HG02981 (cell line): Measurements from ENCODE around the gene CKAP5.

Source experiments
- ATAC-seq: cut with Tn5 transposase; IDR thresholded peaks from one replicate; pipeline ENCODE4 v1.9.1; 2021; ENCODE audit warnings: mild to moderate bottlenecking, moderate library complexity; ENCODE audit not compliant: unreplicated experiment

CKAP5 gene

DNA sequence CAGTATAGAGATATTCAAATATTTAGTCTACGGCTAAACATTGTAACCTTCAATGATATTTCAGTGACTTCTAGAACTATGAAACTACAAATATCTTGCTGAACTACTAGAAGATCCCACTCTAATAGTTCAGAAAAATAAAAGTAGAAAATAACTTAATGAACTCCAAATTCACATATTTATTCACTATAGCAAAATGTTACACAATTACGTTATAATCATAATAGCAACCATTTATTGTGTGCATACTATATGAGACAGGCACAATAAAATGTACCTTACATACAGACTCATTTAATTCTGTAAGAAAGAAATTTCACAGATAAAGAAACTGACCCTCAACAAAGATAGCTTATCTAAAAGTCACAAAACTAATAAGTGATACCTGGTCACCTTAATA, 69.2 kb downstream of the CKAP5 start:
- no peak for ATAC-seq

DNA sequence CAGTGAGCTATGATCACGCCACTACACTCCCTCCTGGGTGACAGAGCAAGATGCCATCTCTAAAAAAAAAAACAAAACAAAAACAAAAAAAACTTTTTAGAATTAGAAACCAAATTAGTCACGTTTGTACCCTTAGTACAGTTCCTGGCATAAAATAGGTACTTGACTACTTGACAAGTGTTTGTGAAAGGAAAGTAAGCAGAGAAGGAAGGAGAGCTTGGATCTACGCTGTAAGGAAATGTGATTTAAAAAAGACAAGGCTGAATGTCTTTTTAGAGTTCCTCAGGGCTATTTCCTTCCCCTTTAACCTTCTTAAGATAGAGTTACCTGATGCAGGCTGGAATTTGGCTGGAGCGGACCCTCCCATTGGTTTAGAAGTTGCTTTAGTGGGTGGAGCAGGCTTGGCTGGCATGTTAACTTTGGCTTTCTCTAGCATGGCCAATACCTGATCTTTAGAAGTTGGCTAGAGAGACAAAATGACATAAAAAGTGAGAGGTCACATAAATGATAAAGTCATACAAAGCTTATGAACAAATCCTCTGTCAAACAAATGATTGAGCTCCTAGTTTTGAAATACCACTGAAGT, 76.4 kb downstream of the CKAP5 start:
- ATAC-seq = no peak

DNA sequence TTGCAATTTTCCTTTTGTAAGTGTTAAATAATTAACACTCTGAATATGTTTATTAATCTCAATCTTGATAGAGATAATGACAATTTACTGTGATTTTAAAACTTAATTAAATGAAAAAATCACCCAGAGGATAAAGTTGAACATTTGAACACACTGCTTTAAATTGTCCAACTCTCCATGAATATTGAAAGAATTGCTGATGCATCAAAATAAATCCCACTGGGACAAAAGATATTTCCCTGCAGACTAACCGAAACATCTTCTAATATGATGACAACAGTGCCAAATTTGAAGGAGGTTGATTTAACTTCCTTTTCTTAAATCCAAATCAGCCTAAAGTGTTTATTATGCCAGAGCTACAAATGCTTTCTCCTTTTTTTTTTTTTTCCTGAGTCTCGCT, 79.4 kb downstream of the CKAP5 start:
- no peak for ATAC-seq

DNA sequence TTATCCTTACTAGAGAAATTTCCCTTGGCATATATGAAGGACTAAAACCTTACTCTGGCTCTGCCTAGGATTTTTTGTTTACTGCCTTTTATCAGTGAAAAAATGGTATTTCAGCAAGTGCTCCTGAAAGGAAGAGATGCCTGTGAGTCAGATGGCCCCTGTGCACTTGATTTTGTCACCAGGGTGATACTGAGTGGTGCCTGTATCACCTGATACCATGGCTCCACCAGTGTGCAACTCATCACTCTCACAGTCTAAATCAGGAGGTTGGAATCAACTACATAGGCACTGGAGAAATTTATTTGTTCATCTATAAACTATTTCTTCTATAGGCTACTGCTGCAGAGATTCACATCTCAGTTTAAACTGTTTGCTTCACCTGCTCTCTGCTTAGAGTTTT, 83.8 kb downstream of the CKAP5 start:
- no peak for ATAC-seq

DNA sequence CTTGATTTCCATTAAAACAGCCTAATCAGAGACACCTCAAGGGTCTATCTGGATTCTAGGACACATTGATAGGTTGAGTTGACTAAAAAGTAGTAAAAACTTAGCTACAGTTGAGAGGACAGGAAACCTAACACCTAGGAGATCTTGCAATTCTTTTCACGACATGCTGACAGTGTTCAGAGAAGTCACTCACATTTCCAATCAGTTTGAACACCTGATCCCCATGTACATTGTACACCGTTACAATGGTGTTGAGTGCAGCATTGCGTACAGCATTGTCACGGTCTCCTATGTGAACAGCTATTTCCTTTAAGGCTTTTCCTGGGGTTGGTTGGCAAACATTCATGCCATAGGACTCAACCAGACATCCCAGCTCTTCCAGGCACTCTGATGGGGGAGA, 84.3 kb downstream of the CKAP5 start:
- no peak for ATAC-seq

DNA sequence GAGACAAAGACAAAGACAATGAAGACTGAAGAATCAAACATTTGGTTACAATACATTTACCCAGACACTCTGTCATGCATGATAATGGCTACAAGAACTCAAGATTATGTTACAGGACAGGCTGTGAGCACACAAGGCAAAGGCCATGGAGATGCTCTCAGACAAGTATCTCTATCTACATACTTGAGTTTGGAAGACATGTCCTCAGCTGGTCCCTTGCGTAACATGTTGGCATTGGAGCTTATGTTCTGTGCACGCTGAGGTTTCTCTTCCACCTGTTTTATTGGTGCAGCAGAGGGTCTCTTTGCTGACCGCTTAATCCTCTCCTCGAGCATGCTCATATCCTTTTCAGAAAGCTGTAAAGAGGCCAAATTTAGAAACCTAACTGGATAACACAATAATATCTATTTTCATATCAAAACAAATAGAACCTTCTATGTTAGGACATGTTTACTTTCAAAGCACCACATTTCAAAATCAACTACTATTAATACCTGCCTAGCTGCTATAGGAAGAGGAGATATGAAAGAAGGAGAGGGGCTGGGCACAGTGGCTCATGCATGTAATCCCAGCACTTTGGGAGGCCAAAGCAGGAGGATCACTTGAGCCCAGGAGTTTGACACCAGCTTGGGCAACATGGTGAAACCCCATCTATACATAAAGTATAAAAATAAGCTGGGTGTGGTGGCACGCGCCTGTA, 85.5 kb downstream of the CKAP5 start:
- no peak for ATAC-seq

DNA sequence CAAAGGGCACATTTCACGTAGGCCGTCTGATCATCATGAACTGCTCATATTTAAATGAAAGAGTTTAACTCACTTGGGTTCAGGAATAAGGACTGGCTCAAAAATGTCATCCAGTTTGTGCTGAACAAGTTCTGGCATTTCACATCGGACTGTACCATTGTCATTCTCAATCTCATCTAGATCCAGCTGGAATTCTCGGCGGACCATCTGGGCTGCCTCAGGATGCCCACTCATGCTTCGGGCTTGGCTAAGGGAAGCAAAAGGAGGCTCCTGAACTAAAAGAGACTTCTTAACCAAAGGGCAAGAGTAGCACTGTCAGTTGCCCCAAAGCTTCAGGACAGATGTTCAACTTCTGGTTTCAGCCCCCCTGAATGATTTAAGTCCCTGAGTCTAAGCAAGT, 86.9 kb downstream of the CKAP5 start:
- ATAC-seq = no peak

DNA sequence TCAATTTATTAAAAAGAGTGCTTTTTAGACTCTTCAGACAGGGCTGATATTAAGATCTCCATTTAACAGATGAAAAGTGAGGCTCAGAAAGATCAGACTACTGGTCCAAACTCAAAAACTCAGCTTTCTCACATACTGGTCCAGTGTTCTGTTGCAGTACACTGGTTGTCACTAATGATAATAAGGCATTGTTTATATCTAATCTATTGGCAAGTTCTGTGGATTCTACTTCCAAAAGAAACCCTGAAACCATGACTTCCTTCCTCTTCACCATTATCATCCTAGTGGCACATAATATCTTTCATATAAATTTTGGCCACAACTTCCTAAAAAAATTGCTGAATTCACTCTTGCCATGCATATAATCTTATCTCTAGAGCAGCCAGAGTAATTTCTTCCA, 90.1 kb downstream of the CKAP5 start:
- ATAC-seq = no peak

DNA sequence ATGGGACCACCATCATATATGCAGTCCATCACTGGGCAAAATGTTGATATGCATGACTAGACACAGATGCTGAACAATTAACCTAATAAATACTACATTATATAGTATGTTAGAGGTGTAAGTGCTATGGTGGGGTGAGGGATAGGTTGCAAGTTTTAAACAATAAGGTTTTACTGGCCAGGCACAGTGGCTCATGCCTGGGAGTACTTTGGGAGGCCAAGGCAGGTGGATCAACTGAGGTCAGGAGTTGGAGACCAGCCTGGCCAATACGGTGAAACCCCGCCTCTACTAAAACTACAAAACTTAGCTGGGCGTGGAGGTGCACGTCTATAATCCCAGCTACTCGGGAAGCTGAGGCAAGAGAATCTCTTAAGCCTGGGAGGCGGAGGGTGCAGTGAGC, 98.9 kb downstream of the CKAP5 start:
- ATAC-seq = no peak

DNA sequence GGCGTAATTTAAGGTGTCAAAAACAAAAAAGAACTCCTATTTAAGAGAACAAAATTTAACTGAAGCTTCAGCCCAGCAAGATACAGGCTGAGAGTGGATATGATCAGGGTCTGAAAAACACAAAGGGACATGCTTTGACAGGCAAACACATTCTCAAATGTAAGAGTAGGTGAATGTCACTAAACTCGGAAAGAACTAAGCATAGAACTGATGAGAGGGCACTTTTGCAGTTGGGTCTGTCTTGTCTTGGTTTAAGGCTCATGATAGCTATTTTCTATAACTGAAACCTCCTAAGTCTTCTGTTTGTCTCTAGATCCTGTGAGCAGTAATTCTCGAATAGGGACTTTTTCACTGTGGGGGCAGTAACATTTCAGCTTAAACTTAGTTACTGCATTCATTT, 100.1 kb downstream of the CKAP5 start:
- ATAC-seq = no peak

DNA sequence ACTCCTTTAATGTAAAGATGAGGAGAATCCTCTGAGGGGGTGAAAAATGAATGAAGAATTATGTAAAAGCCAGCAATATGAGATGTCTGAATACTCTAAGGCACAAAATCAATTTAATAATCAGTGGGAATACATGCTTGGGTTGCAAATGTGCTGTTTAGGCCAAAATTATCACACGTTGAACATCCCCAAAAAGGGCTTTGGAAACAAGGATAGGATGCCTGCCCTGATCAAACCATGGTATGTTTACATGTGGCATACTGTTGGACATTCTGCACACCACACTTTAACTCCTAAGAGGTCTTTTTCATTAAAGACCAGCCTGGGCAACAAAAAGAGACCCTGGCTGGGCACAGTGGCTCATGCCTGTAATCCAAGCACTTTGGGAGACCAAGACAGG, 100.8 kb downstream of the CKAP5 start:
- no peak for ATAC-seq

DNA sequence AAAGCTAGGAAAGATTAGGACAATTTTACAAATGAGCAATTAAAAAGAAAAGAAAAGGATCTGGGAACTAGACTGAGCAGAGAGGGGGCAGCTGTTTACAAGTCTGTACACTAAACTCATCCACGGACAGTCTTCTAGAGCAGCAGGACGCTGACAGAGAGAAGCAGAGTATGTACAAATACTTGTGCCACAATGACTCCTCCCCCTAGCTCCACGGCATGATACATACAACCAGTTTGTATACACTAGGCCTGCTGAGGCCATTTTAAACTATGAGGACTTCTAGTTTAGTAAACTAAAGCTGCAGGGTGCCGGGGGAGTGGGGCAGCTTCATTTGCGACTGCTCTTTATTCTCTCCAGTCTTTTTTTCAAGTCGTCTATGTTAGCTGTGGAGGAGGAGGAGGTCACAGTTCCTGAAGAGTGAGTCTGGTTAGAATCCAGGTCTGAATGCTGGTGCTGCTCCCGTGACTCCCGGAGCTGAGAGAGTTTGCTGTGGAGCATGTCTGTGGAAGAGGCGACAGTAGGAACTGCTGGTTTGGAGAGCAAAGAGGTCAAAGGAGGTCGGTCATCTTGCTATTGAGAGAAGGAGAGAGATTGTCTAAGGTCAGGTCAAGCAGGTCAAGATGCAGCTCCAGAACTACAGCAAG, 102.3 kb downstream of the CKAP5 start:
- ATAC-seq = no peak

DNA sequence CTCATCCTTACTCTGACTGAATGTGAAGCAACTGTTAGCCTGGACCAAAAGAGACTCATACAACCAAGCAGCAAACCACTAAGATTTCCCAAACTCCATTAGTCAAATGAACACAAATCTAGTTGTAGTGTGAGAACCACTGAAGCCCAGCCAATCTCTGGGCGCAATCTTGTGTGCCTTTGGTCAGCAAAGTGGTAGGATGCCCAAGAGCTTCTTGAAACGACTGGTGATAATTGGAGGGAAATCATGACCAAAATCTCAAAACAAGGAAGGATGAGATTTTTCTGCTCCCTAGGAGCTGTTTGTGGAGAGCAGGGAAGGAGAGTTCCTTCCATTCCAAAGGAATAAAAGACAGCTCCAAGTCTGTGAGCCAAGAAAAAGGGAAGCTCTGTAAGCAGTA, 103.0 kb downstream of the CKAP5 start:
- no peak for ATAC-seq

DNA sequence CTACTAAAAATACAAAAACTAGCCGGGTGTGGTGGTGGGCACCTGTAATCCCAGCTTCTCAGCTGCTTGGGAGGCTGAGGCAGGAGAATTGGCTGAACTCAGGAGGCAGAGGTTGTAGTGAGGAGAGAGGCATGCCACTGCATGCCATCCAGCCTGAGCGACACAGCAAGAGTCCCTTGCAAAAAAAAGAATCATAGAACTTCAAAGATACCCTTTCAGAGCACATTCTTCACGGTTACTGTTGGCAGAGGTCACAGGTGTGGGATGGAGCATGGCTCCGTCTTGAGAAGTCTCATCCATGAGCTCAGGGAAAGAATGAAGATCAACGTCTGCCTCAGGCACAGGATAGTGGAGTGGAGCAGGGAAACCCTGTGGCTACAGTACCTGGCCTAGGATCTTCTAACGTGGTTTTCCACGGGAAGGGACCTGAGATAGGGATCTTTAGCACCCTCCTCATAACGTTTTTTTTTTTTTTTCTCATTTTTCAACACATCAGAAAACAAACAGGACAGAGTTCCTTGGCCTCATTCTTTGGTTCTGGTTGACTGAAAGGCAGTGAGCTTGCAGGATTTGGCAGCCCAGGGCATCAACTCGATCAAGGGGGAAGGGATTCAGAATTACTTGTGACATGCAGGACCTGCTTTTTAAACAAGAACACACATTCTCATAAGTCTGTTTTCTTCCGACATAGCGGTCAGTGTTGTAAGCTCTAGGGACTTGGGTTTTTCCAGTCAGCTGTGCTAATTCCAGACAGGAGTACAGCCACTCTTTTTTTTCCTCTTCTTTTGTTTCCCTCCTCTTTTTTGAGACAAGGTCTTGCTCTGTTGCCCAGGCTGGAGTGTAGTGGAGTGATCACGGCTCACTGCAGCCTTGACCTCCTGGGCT, 104.2 kb downstream of the CKAP5 start:
- no peak for ATAC-seq

DNA sequence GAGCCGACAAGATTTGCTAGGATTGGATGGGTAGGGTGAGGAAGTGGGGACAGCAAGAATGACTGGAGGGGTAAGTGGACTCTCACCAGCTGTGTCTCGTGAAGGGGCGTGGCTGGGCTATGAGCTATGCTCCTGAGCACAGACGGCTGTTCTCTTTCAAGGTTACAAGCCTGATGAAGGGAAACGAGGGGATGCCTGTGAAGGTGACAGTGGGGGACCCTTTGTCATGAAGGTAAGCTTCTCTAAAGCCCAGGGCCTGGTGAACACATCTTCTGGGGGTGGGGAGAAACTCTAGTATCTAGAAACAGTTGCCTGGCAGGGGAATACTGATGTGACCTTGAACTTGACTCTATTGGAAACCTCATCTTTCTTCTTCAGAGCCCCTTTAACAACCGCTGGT, 107.2 kb downstream of the CKAP5 start:
- no peak for ATAC-seq

DNA sequence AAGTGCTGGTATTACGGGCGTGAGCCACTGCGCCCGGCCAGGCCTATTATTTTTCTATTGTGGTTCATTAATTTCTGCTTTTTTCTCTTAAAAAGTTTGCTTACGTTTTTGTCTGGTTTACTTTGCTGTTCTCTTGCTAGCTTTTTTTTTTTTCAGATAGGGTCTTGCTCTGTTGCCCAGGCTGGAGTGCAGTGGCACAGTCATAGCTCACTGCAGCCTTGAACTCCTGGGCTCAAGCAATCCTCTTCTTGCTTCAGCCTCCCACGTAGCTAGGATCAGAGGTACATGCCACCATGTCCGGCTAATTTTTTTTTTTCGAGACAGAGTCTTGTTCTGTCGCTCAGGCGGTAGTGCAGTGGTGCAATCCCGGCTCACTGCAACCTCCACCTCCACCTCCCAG, 108.4 kb downstream of the CKAP5 start:
- ATAC-seq = no peak

DNA sequence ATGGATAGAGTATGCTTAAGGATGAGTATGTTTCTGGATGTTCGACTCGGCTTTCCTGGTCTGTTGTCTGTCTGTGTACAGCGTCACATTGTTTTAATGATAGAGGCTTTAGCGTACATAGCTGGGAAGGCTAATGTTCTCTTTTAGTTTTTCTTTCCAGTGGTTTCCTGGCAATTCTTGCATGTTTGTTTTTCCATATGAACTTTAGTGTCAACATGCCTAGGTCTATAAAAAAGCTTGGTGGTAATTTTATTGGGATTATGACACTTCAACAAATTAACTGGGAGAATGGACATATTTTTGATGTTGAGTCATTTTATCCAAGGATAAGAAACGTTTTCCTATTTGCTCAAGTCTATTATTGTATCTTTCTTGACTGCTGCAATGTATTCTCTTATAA, 109.5 kb downstream of the CKAP5 start:
- no peak for ATAC-seq

DNA sequence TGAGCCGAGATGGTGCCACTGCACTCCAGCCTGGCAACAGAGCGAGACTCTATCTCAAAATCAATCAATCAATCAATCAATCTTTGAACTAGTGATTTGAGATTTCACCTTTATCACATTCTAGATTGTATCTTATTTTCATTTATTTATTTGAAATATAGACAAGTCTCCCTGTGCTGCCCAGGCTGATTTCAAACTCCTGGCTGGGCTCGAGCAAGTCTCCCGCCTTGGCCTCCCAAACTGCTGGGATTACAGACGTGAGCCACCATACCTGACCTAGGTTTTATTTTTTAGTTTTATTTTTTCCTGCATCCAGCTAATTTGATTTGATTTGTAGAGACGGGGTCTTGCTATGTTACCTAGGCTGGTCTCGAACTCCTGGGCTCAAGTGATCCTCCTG, 109.9 kb downstream of the CKAP5 start:
- no peak for ATAC-seq

DNA sequence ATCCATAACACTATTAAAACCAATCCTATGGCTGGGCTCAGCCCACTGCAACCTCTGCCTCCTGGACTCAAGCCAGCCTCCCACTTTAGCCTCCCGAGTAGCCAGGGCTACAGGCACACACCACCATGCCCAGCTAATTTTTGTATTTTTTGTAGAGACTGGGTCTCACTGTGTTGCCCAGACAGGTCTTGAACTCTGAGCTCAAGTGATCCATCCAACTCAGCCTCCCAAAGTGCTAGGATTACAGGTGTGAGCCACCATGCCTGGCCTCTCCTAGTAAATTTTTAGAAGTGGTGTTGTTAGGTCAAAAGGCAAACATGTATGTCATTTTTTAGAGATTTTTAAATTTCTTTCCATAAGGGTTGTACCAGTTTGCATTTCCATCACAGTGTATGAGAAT, 112.8 kb downstream of the CKAP5 start:
- ATAC-seq = no peak

DNA sequence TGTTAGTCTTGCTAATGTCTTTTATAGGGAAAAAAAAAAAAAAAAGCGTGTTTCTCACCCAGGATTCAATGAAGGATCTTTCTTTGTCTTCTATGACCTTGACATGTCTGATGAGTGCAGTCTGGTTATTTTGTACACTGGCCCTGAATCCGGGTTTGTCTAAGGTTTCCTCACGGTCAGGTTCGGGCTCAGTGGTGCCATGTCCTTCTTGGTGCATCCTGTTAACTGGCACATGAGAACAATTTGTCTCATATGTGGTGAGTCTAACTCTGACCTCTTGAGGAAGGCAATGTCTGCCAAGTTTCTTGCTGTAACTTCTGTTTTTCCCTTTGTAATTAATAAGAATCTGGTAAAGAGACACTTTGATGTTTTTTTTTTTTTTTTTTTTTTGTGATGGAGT, 114.5 kb downstream of the CKAP5 start:
- ATAC-seq = no peak

DNA sequence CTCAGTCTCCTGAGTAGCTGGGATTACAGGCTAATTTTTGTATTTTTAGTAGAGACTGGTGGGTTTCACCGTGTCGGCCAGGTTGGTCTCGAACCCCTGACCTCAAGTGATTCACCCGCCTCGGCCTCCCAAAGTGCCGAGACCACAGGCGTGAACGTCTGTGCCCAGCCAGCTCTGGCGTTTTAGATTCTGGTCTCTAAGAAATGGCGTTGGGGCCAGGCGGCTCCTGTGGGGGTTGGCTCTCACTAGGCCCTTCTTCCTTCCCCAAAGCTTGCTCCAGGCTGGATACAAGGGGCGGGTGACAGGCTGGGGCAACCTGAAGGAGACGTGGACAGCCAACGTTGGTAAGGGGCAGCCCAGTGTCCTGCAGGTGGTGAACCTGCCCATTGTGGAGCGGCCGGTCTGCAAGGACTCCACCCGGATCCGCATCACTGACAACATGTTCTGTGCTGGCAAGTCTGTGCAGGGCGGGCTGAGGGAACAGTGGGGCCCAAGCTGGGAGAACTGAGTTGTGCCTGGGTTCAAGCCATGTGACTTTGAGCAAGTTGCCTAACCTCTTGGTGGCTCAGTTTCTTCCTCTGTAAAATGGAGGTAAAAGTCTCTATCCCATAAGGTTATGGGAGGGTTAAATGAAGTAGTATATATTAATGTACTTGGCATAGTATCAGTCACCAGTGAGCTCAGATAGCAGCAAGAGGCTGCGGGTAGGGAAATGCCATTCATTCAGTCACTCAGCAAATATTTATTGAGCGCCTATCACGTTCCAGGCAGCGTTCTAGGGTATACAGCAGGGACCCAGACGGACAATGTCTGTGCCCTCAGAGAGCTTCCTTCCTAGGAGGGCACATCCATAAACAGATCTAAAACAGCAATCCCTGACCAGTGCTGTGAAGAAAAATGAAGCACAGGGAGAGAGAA, 116.7 kb downstream of the CKAP5 start:
- no peak for ATAC-seq
